BJ (cell line): ENCODE data around the gene COG3. TPM values are rescaled to one million over a fixed set of nuclear protein-coding genes. Genes with fewer than 3 reads are reported as not detected.

Experiments used
- CTCF ChIA-PET: fragments of 350-600 bp; formaldehyde crosslinking; extraction: SDS; loops from one replicate; lab custom pipeline; 2021; ENCODE audit warnings: antibody characterized with exemption, inconsistent platforms; lab: Yijun Ruan, JAX
- POLR2A ChIA-PET: fragments of 300-600 bp; sonication (Branson Sonifier 250); formaldehyde crosslinking; extraction: SDS; loops from one replicate; lab custom pipeline; 2021; ENCODE audit warnings: antibody characterized with exemption; lab: Charles Lee
- DNase-seq: peaks from one replicate; pipeline ENCODE4 v3.0.0-alpha.2; 2011; ENCODE audit warnings: low read depth
- H3K27me3 ChIP-seq: 2 replicates; pipeline ENCODE4 v1.6.0; 2011; ENCODE audit warnings: low read length; ENCODE audit not compliant: control insufficient read depth, insufficient read depth
- H3K36me3 ChIP-seq: 2 replicates; pipeline ENCODE4 v1.5.1; 2011; ENCODE audit warnings: low read length; ENCODE audit not compliant: control insufficient read depth, insufficient read depth
- H3K4me3 ChIP-seq: 2 replicates; pipeline ENCODE4 v1.5.1; 2011; ENCODE audit warnings: low read depth, mild to moderate bottlenecking, control low read depth, low read length
- polyA plus RNA-seq: library from polyadenylated mRNA; depleted of rRNA; stranded (reverse); fragments of >200 nt; gene quantifications from 2 replicates; pipeline ENCODE4 v1.2.3, GENCODE V29; 2011
- TF ChIP-seq, protein P1 (sequence below): IDR thresholded peaks from 2 replicates; pipeline ENCODE4 v1.5.1; 2011; ENCODE audit warnings: low read depth, mild to moderate bottlenecking, control low read depth, inconsistent platforms, low read length, moderate library complexity; ENCODE audit not compliant: insufficient read depth

COG3 gene
- polyA plus RNA-seq, 1 experiment = 13.9 TPM

- TF ChIP-seq, protein P1, sequence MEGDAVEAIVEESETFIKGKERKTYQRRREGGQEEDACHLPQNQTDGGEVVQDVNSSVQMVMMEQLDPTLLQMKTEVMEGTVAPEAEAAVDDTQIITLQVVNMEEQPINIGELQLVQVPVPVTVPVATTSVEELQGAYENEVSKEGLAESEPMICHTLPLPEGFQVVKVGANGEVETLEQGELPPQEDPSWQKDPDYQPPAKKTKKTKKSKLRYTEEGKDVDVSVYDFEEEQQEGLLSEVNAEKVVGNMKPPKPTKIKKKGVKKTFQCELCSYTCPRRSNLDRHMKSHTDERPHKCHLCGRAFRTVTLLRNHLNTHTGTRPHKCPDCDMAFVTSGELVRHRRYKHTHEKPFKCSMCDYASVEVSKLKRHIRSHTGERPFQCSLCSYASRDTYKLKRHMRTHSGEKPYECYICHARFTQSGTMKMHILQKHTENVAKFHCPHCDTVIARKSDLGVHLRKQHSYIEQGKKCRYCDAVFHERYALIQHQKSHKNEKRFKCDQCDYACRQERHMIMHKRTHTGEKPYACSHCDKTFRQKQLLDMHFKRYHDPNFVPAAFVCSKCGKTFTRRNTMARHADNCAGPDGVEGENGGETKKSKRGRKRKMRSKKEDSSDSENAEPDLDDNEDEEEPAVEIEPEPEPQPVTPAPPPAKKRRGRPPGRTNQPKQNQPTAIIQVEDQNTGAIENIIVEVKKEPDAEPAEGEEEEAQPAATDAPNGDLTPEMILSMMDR = no peak
- ChIA-PET POLR2A (no interaction called here), CTCF (interaction anchor here (0.7 kb wide), 1 partner anchor 44 kb away, joined by 3 read pairs; no protein-coding TSS in a partner anchor)
- Histone ChIP-seq H3K27me3 (no peaks in the 10 kb centered on the region), H3K36me3 (no peaks in the 10 kb centered on the region), H3K4me3 (no peak overlapping the region)
- no peak for DNase-seq
Observed at GRCh38 chr13:45439781-45440462, 24.8 kb upstream of the COG3 start.

DNA sequence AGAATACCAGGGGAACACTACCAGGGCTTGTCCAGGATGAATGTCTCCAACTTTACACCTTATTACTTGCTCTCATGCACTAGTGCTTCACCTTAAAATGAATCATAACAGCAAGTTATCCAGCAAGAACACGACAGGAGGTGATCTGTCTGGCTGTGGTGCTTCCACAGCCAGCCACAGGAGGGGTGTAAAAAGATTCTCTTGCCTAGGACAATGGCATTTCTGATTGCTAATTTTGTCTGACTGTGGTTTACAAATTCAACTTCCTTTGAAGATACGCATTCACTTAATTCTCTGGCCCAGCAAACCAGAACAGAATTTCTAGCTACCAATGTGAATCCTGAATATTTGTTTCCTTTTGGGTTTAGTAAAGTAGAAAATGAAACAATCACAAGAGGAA, 23.1 kb upstream of the COG3 start:
- DNase-seq = no peak
- CTCF ChIA-PET = no interaction called here
- TF ChIP-seq, protein P1 = peak; percentile 13; the same call in 1 of the 2 replicates
- H3K27me3 ChIP-seq = no peaks in the 10 kb centered on the region
- H3K4me3 ChIP-seq = no peak overlapping the region
- H3K36me3 ChIP-seq = no peaks in the 10 kb centered on the region
- POLR2A ChIA-PET = no interaction called here

- no peak for DNase-seq
- CTCF ChIA-PET = no interaction called here
- no peak overlapping the region for H3K4me3 ChIP-seq
- H3K27me3 ChIP-seq = no peaks in the 10 kb centered on the region
- no peaks in the 10 kb centered on the region for H3K36me3 ChIP-seq
- POLR2A ChIA-PET = no interaction called here
- TF ChIP-seq, protein P1 = no peak
Observed at GRCh38 chr13:45445053-45445452, 19.7 kb upstream of the COG3 start.

GRCh38 chr13:45446181-45446580, 18.6 kb upstream of the COG3 start:
- POLR2A ChIA-PET = no interaction called here
- TF ChIP-seq, protein P1 = no peak
- Histone ChIP-seq H3K36me3 (no peaks in the 10 kb centered on the region), H3K4me3 (no peak overlapping the region), H3K27me3 (no peaks in the 10 kb centered on the region)
- CTCF ChIA-PET = no interaction called here
- peak; percentile 46 for DNase-seq

GRCh38 chr13:45447050-45447661, 17.6 kb upstream of the COG3 start:
- Histone ChIP-seq H3K36me3 (no peaks in the 10 kb centered on the region), H3K4me3 (no peak overlapping the region), H3K27me3 (no peaks in the 10 kb centered on the region)
- CTCF ChIA-PET = no interaction called here
- no peak for DNase-seq
- TF ChIP-seq, protein P1 = no peak
- POLR2A ChIA-PET = no interaction called here
